ENCODE results near the gene GATM.
"Not testable (repeated sequence)": the region's sequence is repeated elsewhere in the genome, so short reads cannot be mapped to it uniquely, and the experiment has no call there.

Gene GATM

GRCh38 chr15:45349623-45350022 is 28.7 kb downstream of the GATM start:
- FAIRE-seq = no peak

- no peak for FAIRE-seq
These were observed 30.4 kb downstream of the GATM start for GRCh38 chr15:45347989-45348388.

GRCh38 chr15:45347033-45347432 is 31.3 kb downstream of the GATM start:
- FAIRE-seq = no peak

GRCh38 chr15:45346381-45346780 is 32.0 kb downstream of the GATM start:
- FAIRE-seq = no peak

- no peak for FAIRE-seq
These were observed 35.0 kb downstream of the GATM start for GRCh38 chr15:45343258-45343860.

GRCh38 chr15:45341790-45342189 is 36.6 kb downstream of the GATM start:
- FAIRE-seq = no peak

GRCh38 chr15:45340429-45340828 is 37.9 kb downstream of the GATM start:
- FAIRE-seq = no peak

- FAIRE-seq = no peak
These were observed 39.9 kb downstream of the GATM start for GRCh38 chr15:45338417-45338816.

GRCh38 chr15:45337224-45337623 is 41.1 kb downstream of the GATM start:
- FAIRE-seq = no peak

GRCh38 chr15:45333550-45333949 is 44.8 kb downstream of the GATM start:
- FAIRE-seq = no peak

- FAIRE-seq = no peak
These were observed 45.6 kb downstream of the GATM start for GRCh38 chr15:45332694-45333093.

GRCh38 chr15:45331972-45332371 is 46.4 kb downstream of the GATM start:
- FAIRE-seq = no peak

GRCh38 chr15:45328663-45329062 is 49.7 kb downstream of the GATM start:
- FAIRE-seq = no peak

- no peak for FAIRE-seq
These were observed 51.6 kb downstream of the GATM start for GRCh38 chr15:45326741-45327140.

GRCh38 chr15:45326280-45326679 is 52.1 kb downstream of the GATM start:
- FAIRE-seq = no peak

- no peak for FAIRE-seq
These were observed 57.7 kb downstream of the GATM start for GRCh38 chr15:45320581-45321205.

GRCh38 chr15:45319472-45320214 is 58.7 kb downstream of the GATM start:
- FAIRE-seq = no peak

GRCh38 chr15:45314960-45315359 is 63.4 kb downstream of the GATM start:
- FAIRE-seq = no peak

GRCh38 chr15:45314117-45314516 is 64.2 kb downstream of the GATM start:
- FAIRE-seq = not testable (repeated sequence)
